Lower leg skin (tissue), 4 donors: ENCODE data around the gene SYNGR4. TPM values are rescaled to one million over a fixed set of nuclear protein-coding genes. Genes with fewer than 3 reads are reported as not detected.

ENCODE experiments used
- DNase-seq, 2 donors: peaks; one replicate each; pipeline ENCODE4 v3.0.0-alpha.2; 2019; ENCODE audit warnings: low spot score in 2 of 2
- H3K4me3 ChIP-seq: fragments of 200-600 bp; sonication (generic); 2 replicates; pipeline ENCODE4 v1.5.1; 2017; ENCODE audit warnings: mild to moderate bottlenecking, low read depth; ENCODE audit not compliant: poor library complexity, severe bottlenecking
- POLR2A ChIP-seq, 2 donors: fragments of 450-650 bp; IDR thresholded peaks; one replicate each; pipeline ENCODE4 v1.6.1; 2016 to 2017; ENCODE audit warnings: antibody characterized with exemption in 2 of 2, mild to moderate bottlenecking in 1 of 2, moderate library complexity in 1 of 2
- WGBS, 2 donors: methylation state at CpG; one replicate each; pipeline ENCODE4 v1.1.5; 2018; 5-methylcytosine and 5-hydroxymethylcytosine counted together
- intact Hi-C: fragments of 100-400 bp; cut with DNase I; formaldehyde crosslinking; loops from one replicate; pipeline ENCODE4 v1.15.0; 2023; ENCODE audit warnings: low total_unique reads
- total RNA-seq, 4 donors: library from RNA; depleted of rRNA; stranded (reverse); fragments of >200 nt; gene quantifications; one replicate each; pipeline ENCODE4 v1.1.0, GENCODE V29; 2016
- TF ChIP-seq, protein P1 (sequence below), 3 donors: fragments of 450-650 bp; IDR thresholded peaks; one replicate each; pipeline ENCODE4 v1.5.1; 2016; ENCODE audit warnings: antibody characterized with exemption in 3 of 3, mild to moderate bottlenecking in 3 of 3, moderate library complexity in 2 of 3

Gene SYNGR4
- total RNA-seq, 4 donors from 2014 or later = not detected

DNA sequence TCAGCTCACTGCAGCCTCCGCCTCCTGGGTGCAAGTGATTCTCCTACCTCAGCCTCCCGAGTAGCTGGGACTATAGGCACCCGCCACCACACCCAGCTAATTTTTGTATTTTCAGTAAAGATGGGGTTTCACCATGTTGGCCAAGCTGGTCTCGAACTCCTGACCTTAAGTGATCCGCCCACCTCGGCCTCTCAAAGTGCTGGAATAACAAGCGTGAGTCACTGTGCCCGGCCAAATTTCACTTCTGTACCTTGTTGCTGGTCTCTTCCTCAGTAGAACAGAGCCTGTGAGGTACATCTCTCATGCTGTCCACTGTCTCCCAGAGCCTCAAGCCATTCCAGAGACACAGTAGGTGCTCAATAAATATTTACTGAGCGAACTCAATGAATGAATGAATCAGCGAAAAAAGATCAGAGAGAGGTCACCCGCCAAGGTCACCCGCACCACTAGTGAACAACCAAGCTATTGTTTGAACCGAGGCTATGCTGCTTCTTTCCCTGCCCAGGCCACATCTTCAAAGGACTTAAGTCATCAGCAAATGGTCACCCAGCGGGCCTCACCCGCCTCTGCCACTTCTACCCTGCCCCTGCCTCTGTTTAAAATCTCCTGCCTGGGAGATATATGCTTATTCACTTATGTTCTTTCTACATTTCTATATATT is 9.7 kb upstream of the SYNGR4 start:
- DNase-seq = no peak
- TF ChIP-seq POLR2A (IDR thresholded peaks at IDR 0.05) = no peak
- TF ChIP-seq, protein P1, sequence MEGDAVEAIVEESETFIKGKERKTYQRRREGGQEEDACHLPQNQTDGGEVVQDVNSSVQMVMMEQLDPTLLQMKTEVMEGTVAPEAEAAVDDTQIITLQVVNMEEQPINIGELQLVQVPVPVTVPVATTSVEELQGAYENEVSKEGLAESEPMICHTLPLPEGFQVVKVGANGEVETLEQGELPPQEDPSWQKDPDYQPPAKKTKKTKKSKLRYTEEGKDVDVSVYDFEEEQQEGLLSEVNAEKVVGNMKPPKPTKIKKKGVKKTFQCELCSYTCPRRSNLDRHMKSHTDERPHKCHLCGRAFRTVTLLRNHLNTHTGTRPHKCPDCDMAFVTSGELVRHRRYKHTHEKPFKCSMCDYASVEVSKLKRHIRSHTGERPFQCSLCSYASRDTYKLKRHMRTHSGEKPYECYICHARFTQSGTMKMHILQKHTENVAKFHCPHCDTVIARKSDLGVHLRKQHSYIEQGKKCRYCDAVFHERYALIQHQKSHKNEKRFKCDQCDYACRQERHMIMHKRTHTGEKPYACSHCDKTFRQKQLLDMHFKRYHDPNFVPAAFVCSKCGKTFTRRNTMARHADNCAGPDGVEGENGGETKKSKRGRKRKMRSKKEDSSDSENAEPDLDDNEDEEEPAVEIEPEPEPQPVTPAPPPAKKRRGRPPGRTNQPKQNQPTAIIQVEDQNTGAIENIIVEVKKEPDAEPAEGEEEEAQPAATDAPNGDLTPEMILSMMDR (IDR thresholded peaks at IDR 0.05) = no peak
- no peak overlapping the region for H3K4me3 ChIP-seq
- intact Hi-C loops = no loop called here
- whole genome bisulfite sequencing, 2 donors = 85 to 88% methylated on average over 15 of the region's 15 CpGs

DNA sequence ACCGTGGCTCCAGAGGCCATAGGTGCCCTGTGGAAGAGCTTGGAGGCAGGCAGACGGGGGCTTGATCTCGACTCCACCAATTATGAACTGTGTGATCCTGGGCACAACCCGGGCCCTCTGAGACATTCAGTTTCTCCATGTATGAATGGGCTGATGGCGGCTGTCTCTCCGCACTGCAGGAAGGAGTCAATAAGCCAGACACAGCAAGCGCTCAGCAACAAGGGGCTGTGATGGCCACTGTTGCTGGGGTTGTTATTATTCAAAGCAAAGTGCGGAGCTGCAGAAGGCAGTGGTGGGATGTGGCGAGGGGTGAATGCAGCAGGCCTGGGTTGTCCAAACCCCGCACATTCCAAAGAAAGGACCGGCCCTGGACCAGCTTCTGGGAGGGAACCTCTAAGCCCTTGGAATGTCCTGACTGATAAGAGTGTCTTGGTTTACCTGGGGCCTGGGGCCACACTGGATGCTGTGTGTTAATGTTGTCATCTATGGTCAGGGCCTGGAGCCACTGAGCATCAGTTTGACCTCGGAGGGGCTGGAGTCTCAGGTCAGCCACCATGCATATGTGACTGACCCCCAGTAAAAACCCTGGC is 8.7 kb upstream of the SYNGR4 start:
- 88 to 89% methylated on average over 12 of the region's 12 CpGs for WGBS, 2 donors
- TF ChIP-seq POLR2A (IDR thresholded peaks at IDR 0.05) = no peak
- TF ChIP-seq, protein P1 (IDR thresholded peaks at IDR 0.05) = no peak

GRCh38 chr19:48359123-48359522 is 5.0 kb upstream of the SYNGR4 start:
- TF ChIP-seq, protein P1 (IDR thresholded peaks at IDR 0.05) = no peak
- TF ChIP-seq POLR2A (IDR thresholded peaks at IDR 0.05) = no peak
- intact Hi-C loops = no loop called here
- no peak for DNase-seq
- no peak overlapping the region for H3K4me3 ChIP-seq
- WGBS, 2 donors = 91 to 95% methylated on average over 5 of the region's 5 CpGs

More for the DNA sequence above, 8.7 kb upstream of the SYNGR4 start:
- intact Hi-C loops = no loop called here
- no peak overlapping the region for H3K4me3 ChIP-seq
- DNase-seq = no peak

- 95 to 99% methylated on average over 3 of the region's 3 CpGs for WGBS, 2 donors
Observed at GRCh38 chr19:48361912-48362311, 2.3 kb upstream of the SYNGR4 start.

DNA sequence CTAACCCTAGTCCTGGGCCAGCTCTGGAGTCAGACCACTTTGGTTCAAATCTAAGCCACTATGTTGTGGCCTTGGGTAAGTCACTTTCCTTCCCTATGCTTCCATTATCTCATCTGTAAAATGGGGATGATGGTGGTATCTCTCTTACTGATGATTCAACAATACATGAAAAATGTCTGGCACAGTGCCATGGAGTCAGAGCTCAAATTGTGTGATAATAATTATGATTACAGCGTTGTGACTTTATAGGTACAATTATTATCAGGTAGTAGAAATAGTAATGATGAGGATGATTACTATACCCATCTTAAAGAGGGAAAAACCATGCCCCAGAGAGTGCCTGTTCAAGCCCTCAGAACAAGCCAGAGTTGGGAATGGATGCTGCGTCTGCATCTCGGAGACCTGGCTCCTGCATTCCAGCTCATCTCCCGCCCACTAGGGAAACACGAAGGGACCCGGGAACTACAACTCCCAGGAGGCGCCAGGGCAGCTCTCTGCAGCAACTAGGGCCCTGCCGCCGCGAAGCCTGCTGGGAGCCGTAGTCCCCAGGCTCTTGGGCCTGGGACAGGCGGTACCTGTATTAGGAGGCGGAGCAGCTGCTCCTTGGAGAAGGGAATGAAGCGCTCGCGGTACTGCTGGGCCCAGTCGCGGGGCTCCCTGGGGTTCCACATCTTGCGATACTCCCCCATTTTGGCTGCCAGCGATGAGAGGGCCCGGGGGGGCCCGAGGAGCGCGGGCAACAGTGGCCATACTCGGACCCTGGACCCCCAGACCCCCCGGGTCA is 1.3 kb upstream of the SYNGR4 start:
- TF ChIP-seq, protein P1 (IDR thresholded peaks at IDR 0.05) = no peak
- no peak for TF ChIP-seq POLR2A (IDR thresholded peaks at IDR 0.05)
- H3K4me3 ChIP-seq = peak overlapping the region; percentile 47
- intact Hi-C loops = no loop called here
- DNase-seq = peak; percentile 94 to 98
- WGBS, 2 donors = 5 to 6% methylated on average over 11 to 13 of the region's 26 CpGs

More at GRCh38 chr19:48361912-48362311, 2.3 kb upstream of the SYNGR4 start:
- no peak for DNase-seq
- TF ChIP-seq, protein P1 (IDR thresholded peaks at IDR 0.05) = no peak
- no peak for TF ChIP-seq POLR2A (IDR thresholded peaks at IDR 0.05)
- no peak overlapping the region for H3K4me3 ChIP-seq
- intact Hi-C loops = no loop called here
